NCI-H1105 treated with DMSO at 0.1 percent for 48 hours (cell line): ENCODE measurements around the gene F11.
"Not testable (repeated sequence)": the region's sequence is repeated elsewhere in the genome, so short reads cannot be mapped to it uniquely, and the experiment has no call there.

Experiments
- DNase-seq: peaks from one replicate; lab custom pipeline; 2025; lab: John Stamatoyannopoulos, UW

Gene F11

DNA sequence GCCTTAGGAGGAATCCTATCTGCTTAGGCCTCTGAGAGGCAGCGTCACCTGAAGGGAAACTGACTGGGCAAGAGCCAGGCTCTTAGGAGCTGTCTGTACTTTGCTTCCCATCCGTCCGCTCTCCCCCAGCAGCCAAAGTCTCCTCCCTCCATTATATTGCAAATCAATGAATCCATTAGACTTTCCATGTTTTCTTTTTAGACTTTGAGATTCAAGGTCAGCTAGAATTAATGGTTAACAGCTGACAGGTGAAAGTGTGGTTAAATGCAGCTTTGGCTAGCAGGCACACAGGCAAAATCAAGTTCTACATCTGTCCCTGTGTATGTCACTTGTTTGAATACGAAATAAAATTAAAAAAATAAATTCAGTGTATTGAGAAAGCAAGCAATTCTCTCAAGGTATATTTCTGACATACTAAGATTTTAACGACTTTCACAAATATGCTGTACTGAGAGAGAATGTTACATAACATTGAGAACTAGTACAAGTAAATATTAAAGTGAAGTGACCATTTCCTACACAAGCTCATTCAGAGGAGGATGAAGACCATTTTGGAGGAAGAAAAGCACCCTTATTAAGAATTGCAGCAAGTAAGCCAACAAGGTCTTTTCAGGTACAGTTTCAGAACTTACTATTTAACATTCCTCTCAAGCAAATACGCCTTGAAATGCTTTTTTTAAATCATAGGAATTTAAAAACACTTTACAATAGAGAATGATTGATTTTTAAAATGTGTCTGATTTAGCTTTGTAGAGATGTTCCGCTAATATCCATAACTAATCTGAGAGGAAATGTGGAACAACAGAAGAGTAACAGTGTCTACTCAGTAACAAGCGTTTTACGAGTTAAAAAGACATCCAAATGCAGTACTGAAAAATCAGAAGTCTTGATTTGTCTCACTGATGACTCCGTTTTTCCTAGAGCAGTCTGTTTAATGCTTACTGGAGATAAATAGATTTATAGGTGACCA, at the start of gene F11:
Gene F11, plus strand, starts transcription at position 507 of the 970 bp plus-strand sequence. CDS start 948 bp downstream, outside the sequence.
- DNase-seq, result no peak

DNA sequence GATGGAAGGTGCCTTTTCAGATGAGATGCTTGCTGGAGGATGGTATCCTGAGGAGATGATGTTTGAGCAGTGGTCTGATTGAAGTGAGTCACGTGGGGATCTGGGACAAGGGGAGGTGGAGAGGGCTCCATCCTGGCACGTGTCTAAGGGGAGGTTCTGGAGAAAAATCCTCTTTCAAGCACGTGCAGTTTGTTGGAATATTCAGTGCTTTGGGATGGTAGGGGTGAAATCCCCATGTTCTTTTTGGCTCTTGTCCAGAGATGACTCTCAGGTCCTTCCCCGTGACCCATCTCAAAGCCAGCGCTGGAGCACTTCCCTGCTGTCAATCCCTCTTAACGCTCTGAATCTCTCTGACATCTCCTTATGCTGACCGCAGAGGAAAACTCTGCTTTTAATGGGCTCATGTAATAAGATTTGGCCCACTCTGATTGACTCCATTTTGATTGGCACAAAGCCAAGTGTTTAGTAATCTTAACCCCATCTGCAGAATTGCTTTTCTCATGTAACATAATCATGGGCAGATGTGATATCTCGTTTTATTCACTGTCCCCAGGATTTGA, 49.4 kb upstream of the F11 start:
- DNase-seq, result peak; percentile 50

DNA sequence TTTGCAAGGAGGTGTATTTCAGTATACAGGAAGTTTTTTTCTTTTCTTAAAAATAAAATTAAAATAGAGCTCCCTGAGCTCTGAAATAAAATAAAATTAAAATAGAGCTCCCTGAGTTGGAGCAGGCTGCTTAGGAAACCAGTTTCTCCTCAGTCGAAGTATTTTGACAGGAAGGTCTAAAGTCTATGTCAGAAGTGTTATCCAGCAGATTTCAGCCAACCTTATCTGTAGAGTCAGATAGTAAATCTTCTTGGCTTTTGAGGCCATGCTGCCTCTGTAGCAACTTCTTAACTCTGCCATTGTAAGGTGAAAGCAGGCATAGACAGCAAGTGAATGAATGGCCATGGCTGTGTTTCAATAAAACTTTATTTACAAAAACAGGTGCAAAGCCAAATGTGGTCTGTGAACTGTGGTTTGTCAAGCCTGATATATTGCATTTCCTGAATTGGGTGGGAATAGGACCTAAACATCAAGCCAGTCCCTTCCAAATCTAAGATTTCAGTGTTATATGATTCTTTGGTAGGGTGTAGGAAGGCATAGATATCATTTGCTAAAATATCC, 48.2 kb upstream of the F11 start:
- no peak for DNase-seq

DNA sequence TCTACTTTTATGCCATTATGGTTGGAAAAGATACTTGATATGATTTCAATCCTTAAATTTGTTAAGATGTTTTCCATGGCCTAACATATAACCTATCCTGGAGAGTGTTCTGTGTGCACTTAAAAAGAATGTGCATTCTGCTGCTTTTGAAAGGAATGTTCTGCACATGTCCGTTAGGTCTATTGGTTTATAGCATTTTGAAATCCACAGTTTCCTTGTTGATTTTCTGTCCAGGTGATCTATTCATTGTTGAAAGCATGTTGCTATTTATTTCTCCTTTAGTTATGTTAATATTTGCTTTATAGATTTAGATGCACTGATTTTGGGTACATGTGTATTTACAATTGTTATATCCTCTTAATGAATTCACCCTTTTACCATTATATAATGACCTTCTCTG, 44.4 kb upstream of the F11 start:
- DNase-seq, result no peak

DNA sequence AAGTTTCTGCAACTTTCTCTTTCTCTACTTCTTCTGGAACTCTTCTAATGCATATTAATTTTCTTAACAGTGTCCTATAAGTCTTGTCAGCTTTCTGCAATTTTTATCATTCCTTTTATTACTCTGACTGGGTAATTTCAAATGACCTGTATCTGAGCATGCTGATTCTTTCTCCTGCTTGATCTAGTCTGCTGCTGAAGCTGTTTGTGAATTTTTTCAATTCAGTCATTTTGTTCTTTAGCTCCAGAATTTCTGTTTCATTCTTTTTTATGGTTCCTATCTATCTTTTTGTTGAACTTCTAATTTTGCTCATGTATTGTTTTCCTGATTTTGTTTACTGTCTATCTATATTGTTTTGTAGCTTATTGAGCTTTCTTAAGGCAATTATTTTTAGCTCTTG, 40.1 kb upstream of the F11 start:
- DNase-seq, result no peak

DNA sequence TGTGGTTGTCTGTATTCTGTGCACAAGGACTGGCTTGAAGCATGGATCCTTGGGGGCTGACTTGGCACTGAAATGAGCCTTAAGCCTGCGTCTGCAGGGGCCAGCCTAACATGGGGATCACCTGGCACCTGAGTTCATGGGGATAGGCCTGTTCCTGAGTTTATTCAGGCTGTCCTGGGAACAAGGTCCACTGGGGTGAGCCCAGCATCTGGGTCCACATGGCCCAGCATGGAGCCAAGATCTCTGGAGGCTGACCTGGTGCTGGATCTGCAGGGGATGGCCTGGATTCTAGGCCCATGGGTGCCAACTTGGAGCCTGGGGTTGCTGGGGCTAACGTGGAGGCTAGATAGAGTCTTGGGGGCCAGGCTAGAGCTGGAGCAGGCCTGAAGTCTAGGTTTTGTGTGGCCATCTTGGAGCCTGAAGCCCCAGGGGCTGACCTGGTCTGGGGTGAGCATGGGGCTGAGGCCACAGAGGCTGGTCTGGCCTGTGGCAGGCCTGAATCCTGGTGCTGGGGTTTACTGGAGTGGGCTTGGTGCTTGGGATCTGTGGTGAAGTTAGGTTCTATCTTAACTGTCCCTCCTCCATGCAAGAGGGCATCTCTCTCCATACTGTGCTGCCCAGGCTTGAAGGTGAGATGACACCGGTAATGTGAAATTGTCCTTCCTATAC, 39.3 kb upstream of the F11 start:
- no peak for DNase-seq

DNA sequence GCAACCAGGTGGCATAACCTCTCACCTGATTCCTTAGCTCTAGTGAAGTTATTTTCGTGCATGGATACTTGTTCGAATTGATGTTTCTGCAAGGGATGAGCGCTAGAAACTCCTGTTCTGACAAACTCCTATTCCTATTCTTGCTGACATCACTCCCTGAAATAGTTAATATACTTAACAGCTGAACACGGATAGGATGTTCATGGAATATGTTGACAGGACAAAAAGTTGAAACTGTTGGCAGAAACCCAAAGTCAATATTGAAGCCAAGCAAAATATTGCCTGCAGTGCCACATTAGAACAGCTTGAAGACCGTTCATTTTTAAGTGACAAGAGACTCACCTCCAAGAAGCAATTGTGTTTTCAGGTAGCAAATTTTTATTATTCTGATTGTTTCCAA, 38.8 kb upstream of the F11 start, which contains the start of gene KLKB1:
Gene KLKB1, plus strand, starts transcription at position 287 of the 400 bp plus-strand sequence. CDS start 689 bp downstream, outside the sequence.
- DNase-seq, result peak; percentile 67

DNA sequence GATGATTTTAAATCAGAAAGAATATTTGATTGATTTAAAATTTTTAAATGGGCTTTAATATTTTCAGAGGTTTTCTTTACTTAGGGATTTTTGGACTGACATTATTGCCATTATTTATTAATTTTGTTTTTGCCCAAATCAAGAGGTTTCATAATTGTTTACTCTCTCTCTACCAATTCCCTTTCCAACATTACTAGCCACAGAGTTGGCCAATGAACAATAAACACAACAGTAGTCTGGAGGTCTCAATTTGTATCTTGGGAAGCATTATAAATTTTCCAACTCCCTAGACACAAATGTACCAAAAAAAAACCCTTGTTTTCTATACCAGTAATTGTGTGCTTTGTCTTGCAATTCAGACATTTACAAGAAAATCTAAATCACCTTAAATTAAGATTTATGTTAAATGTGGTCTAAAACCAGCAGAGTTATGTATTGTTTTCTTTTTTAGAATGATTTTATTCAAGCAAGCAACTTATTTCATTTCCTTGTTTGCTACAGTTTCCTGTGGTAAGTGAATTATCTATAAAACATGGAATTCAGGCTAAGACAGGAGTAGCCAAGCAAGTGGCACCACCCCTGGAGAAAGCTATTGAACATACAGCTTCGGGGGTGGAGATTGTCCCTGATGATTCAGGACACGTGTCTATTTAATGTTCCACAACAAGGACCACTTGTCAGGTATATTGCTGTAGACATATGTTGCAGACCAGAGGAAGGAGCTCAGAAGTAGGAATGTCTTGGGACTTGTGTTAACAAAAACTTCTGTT, 38.1 kb upstream of the F11 start:
- no peak for DNase-seq

DNA sequence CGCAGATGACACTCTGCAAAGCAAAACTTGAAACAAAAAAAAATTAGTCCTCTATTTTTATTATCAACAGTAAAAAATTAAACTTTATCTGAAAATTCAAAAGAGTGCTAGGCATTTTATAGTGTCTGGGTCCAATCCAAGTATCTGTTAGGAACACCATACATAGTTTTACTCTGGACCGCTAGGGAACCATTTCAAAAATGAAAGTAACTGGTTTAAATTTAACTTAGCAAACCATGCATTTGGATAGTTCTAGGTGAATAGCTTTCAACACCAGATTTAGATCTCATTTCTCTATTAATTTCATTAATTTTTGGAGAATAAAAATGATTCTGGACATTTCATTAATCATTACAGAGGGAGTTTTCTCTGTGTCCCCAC, 37.5 kb upstream of the F11 start:
- no peak for DNase-seq

DNA sequence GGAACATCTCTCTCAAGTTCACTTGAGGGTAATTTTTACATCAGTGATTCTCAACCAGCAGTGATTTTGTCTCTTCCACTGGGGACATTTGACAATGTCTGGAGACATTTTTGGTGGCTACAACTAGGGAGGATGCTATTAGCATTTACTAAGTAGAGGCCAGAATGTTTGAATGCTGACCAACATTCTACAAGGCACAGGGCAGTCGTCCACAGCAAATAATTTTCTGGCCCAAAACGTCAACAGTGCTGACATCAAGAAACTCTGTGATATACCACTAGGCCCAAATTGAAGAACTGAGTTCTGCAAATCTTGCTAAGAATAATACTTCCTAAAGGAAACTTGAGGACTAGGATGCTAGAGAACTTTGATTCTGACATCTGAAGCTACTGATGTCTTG, 31.6 kb upstream of the F11 start:
- DNase-seq, result no peak

DNA sequence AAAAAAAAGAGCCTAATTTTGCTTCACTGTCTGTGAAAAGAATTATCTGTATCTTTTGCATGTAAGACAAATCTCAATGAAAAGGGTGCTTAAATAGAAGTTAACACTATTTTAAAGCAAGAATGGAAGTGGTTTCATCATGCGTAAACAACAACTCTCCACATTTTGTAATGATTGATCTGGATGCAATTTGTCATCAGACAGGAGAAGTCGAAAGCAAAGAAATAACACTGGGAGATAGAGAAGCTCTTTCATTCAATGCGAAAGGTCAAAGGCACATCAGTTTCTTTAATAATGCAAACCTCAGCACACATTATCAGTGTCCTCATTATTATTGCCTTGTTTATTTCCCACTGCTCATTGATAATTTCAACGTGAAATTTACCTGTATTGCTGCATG, 29.9 kb upstream of the F11 start:
- DNase-seq, result no peak

DNA sequence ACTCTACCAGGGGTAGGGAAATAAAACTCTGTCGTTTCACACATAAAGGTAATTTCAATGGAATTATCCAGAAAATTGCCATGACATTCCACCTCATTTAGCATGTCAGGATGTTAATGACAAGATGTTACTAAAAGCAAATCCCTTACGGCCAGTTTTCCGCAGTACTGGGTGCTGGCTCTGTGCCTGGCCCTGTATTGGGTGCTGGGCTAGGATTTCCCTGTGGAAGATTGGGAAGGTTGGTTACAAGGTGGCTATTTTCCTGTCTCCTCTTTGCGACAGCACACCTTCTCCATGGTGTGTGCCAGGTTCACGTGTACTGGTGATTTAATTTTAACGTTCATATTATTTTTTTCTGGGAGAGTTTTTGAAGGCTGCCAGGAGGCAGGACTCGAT, 25.5 kb upstream of the F11 start:
- DNase-seq, result no peak

DNA sequence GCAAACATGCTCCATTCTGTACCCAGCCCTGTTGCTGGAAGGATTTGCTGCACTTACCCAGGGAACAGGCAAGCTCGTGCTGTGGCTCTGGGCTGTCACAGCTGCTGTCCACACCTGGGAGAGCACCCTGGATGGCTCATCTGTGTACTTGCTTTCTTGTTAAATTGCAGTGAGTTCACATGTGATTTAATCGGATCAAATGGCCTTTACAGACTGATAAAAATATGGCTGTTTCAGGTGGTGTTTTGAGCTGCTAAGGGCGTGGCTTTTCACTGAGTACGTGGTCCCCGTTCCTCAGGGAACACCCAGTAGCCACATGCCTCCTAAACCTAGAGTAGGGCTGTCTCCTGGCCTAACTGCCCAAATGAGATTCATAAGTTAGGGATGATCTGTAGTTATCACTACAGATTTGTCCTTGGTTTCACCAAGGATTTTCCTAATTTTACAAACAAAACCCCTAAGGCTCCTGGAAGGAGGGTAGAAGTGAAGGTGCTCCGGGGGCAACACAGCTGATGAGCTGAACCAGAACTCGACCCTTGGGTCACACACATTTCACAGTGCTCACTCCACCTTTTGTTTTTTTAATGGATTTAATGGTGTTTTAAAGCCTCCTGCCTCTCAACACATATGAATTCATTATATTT, 25.0 kb upstream of the F11 start:
- peak; percentile 61 for DNase-seq

DNA sequence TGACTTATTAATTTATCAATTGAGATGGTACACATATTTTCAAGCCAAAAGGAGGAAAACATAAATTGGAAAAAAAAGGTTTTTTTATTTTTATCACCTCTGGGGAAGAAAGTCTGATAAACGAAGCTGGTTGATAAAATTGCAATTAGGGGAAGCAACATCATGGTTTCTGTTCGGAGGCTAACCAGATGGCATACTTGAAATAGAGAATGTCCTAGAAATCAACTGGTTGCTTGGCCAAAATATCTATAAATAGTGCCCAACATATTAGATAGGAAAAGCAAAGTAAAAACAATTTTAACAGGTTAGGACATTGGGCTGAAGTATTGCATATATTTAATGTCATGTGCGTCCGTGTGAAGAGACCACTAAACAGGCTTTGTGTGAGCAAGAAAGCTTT, 24.4 kb upstream of the F11 start:
- DNase-seq, result no peak

DNA sequence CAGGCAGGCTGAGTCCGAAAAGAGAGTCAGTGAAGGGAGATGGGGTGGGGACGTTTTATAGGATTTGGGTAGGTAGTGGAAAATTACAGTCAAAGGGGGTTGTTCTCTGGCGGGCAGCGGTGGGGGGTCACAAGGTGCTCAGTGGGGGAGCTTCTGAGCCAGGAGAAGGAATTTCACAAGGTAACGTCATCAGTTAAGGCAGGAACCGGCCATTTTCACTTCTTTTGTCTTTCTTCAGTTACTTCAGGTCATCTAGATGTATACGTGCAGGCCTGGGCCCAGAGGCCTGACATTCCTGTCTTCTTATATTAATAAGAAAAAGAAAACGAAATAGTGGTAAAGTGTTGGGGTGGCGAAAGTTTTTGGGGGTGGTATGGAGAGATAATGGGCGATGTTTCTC, 24.0 kb upstream of the F11 start:
- not testable (repeated sequence) for DNase-seq

DNA sequence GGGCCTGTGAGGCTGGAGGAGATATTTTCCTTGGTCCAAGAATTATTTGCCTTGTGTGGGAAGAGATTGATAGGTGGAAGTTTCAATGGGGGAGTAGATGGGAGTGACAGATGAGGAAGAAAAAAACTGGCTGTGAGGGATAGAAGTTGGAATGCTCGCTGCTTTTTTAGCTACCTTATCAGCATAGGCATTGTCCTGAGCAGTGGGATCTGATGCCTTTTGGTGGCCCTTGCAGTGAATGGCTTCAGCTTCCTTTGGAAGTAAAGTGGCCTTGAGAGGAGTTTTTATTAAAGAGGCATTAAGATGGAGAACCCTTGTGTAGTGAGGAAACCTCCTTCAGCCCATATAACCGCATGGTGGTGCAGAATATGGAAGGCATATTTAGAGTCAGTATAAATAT, 22.7 kb upstream of the F11 start:
- DNase-seq, result no peak

DNA sequence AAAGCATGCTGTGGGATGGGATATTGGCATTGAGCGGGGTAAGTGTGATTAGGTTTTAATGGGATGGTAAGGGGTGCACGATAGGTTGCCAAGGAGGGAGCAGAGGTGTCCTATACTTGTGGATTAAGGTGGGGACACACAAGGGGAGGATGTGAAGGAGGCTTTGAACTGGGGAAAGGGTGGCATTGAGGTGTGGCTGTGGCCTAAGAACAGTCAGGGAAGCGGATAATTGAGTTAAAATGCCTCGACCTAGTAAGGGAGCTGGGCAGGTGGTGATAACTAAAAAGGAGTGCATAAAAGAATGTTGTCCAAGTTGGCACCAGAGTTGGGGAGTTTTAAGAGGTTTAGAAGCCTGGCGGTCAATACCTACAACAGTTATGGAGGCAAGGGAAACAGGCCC, 21.2 kb upstream of the F11 start:
- DNase-seq, result no peak

DNA sequence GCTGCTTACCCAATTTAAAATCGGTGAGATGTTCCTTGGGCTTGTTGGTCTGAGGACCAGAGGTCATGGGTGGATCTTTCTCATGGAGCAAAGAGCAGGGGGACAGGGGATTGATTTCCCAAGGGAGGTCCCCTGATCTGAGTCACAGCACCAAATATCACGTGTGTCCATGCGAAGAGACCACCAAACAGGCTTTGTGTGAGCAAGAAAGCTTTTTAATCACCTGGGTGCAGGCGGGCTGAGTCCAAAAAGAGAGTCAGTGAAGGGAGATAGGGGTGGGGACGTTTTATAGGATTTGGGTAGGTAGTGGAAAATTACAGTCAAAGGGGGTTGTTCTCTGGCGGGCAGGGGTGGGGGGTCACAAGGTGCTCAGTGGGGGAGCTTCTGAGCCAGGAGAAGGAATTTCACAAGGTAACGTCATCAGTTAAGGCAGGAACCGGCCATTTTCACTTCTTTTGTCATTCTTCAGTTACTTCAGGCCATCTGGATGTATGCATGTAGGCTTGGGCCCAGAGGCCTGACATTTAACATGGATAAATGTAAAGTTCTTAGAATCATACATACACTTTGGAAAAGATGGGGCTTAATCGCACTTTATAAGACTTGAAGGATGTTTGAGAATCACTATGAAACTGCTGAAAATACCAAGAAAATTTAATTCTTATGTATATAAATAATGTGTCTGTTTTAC, 18.8 kb upstream of the F11 start:
- DNase-seq, result not testable (repeated sequence)

DNA sequence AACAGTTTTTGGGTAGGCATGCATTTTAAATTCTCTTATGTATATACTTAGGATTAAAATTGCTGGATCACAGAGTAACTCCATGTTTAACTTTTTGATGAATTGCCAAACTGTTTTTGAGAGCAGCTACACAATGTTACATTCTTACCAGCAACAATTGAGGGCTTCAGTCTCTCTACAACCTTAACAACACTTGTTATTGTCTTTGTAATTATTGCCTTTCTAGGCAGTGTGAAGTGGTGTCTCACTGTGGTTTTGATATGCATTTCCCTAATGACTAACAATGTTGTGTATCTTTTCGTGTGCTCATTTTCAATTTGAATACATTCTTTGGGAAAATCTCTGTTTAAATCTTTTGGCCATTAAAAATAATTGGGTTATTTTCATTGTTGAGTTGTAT, 17.3 kb upstream of the F11 start:
- no peak for DNase-seq
